ENCODE data around the gene FCAMR.

Gene FCAMR

DNA sequence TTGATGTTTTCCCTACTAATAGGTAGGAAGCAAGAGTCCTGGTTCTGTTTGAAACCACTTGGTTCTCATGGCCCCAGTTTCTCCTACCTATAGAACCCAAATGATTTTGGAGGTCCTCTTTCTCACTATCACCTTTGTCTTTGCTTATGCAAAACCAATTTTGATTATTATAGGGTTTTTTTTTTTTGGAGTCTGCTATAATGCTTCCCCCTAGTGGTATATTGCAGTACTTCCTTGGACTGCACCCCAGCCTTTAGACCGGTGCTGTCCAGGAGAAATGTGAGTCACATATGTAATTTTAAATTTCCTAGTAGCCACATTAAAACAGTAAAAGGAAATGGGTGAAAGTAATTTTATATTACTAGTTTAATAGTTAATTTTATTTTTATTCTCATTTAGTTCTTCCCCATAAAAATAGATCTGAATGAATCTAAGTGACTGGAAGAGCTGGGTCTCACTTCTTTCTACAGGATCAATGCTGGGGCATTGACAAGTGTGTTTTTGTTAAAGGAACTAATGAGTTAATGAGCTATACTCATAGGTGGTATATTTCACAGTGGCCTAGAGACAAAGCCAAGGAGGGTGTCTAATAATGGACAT, 59.1 kb downstream of the FCAMR start:
- DNase-seq (ENCODE audit: low spot score), result peak; percentile 68

DNA sequence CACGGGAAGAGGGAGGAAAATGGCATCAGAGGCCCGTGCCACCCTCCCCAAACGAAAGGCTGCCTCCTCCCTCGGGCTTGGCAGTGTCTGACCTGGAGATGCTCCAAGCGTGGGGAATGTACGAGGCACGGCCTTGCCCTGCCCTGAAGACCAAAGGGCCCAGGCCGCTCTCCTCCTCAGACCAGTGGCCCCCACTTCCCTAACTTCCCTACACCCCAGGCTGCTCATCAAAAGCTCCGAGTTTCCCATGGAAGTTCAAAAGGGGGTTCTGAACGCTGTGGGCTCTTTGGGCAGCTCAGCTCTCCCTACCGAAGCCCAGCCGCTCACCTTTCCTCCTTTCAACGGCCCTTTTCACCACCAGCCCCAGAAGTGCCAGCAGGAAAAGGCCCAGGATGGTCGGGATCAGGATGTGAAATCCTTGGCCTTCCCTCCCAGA, 60.4 kb downstream of the FCAMR start:
- DNase-seq (ENCODE audit: low spot score), result no peak

DNA sequence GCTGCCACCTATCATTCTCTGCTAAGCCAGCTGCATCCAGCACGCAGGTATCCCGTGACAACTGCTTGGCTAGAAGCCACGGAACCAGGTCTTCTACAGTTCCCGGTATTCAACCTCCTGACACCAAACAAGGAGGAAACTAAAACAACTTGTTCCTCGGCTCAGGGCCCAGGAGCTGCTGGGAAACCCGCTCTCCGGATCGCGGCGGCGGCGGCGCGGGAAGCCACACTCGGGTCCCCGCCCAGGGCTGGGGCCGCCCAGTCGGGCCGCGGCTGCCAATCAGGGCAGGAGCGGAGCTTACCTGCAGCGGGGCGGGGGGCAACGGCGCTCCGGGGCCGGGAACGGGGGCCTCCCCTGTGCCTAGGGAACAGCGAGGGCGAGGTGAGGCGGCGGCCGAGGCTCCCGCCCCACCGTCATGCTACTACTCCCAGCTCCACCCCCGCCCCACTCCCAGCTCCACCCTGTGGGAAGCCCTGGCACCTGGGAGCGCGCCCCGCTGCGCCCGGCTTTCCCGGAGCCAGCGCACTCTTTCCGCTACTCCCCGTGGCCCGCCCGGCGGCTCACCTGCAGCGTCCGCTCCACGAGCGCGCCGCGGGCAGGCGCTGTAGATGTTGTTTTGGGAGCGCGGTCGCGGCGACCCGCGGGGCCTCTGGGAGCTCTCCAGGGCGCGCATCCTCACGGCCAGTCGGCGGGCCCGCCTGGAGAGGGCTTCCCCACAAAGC, 60.9 kb downstream of the FCAMR start:
- DNase-seq (ENCODE audit: low spot score), result peak; percentile 82

- DNase-seq (ENCODE audit: low spot score), result no peak
Measured at GRCh38 chr1:206908038-206908437, 62.2 kb downstream of the FCAMR start.
